Limb (tissue), 2 donors: ENCODE results near the gene MBL2.

ENCODE experiments used
- DNase-seq, 2 donors: peaks; one replicate each; pipeline ENCODE4 v3.0.0-alpha.2; 2016; ENCODE audit errors: extremely low spot score in 2 of 2

MBL2 gene

DNA sequence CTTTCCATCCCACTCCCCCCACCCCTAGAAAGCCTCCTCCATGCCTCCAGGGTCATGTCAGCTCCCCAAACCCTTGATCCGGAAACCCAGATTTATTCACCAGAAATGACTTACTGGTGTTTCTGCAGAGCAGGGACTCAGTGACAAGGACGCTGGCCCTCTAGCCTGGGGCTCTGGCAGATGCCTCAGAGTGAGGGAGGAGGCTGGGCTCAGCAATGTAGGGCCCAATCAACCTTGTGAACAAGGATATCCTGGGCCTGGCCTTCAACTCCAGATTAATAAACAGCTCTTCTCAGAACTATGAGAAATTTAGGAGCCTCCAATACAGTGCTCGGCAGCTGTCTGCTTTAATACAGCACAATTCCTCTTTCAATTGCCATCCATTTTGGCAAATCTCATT lies at the start of gene MBL2:
Gene MBL2 (minus strand): TSS at position 162 of the 400 bp plus-strand sequence. CDS start 1,149 bp downstream, outside the sequence.
- DNase-seq: no peak

- DNase-seq: no peak
These were observed 47.7 kb upstream of the MBL2 start for GRCh38 chr10:52820309-52820708.

DNA sequence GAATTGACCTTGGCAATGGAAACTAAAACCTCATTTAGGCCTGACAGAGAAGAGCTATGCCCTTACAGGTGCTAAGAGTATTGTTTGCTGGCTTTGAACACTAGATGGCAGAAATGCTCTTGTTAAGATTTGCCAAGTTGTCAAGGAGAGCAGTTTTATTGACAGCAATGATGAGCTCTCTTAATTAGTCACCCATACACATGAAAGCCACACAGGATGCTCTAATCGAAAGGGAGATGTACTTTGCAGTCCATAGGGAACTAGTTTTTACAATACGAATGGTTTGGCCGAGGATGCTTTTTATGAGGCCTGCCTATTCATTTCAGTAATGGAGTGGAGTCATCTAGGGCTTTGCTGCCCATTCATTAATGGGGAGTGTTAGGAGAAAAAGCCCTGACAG lies 45.4 kb upstream of the MBL2 start:
- DNase-seq: peak in 1 of 2 donors; percentile 10

GRCh38 chr10:52814506-52814905 lies 41.9 kb upstream of the MBL2 start:
- DNase-seq: no peak

DNA sequence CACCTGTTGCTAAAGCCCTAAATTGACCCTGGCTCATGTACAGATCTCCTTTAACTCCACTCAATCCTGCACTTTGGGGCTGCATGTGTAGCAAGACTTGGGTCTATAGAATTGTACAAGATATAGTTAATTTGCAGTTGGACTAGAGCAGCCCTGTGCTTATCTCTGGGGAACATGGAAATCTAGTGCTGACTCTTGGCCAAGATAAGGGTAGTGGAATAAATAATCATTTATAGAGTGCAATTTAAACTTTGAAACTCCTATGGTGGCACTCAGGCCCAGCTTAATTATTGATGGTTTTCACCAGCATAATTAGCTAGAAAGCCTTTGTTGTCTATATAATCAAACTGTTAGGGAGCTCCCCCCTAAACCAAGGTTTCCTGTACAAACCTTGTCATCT lies 39.2 kb upstream of the MBL2 start:
- no peak for DNase-seq

- DNase-seq: no peak
These were observed 38.2 kb upstream of the MBL2 start for GRCh38 chr10:52810761-52811160.

DNA sequence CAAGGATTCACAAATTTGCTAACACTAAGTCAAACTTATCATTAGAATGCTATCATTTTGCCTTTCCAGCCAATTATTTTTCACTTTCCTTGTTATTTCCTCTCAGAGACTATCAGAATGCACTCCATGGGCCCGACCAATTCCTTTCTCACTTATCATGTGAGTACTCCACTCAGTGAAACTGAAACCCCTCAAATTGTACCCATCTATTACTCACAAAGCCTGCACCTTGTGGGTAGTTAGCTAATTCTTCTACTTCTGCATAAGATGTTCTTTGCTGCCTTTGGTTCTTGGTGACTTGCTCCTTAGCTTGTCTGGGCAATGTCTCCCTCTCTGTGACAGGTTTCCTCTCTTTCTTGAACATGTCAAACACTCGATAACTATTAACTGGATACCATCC lies 35.2 kb upstream of the MBL2 start:
- DNase-seq: no peak

- DNase-seq: no peak
These were observed 33.1 kb upstream of the MBL2 start for GRCh38 chr10:52805414-52806285.

- DNase-seq: no peak
These were observed 29.4 kb upstream of the MBL2 start for GRCh38 chr10:52801947-52802346.

DNA sequence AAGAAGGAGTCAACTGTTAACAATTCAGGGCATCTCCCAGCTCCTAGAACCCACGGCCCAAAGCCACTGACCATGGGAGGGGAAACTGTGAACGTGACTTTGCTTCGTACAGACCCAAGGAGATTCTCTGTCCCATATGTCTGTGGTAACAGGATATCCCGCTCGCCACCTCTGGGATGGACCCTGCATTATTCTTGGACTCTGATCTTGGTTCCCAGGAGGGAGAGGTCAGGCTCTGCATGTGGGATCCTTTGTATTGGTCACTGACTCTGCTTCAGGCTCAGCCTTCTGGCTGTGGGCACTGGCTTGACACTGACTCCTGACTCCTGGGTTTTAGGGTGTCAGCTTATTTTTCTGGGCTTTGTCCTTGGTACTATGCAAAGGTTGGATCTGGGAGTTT lies 13.5 kb upstream of the MBL2 start:
- no peak for DNase-seq

- DNase-seq: no peak
These were observed 12.8 kb upstream of the MBL2 start for GRCh38 chr10:52785418-52785817.

GRCh38 chr10:52783726-52784125 lies 11.1 kb upstream of the MBL2 start:
- DNase-seq: no peak

DNA sequence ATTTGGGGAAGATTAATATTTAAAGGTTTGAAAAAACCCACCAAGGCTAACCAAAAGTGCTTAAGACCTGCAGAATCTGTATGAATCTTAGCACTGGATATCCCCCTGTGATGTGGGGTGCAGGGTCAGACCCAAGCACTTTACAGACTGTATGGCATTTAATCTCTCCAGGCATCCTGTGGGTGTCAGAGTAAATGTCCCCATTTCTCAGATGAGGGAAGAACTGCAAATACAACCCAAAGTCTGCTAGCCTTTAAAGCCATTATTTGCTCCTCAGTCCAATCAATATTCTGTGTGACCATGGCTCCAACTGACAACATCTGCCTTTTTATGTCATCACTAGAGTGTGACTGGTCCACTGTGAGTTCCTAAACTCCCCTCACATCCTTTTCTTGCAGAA lies 10.0 kb upstream of the MBL2 start:
- no peak for DNase-seq

- DNase-seq: no peak
These were observed 8.0 kb upstream of the MBL2 start for GRCh38 chr10:52780391-52781155.

DNA sequence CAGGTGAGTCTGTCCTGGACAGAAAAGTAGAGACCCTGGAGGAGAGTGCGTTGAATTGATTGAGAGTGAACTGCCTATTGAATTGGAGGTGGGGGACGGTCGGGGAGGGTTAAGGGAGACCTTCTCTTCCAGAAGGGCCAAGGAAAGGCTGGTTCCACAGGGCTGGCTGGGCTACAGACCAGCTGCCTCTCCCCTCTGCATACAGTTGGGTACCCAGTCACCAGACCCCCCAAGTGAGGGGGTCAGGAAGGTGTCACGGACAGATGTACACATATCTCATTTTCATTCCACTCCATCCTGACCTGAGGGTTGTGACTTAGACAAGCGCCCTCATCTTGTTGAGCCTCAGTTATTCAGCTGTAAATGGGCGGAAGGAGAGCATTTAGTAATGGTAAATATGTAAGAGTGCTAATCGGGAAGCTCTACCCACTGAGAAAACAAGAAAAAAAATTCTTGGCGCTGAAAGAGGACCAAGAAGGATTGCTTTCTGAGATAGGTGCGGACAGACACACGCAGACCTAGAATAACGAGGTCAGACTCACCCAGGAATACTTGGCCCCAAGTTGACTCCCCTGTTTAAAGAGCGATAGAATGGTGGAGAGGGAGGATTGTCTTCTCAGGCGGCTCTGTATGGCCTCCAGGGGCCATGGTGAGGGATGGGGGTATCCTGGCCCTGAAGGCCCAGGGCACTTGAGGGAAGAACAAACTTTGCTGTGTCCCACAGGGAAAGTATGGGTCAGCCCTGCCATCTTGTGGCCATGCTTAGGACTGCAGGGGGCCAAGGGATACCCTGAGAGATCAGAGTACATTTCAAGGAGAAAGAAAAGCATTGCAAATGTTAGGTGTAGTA lies 7.2 kb upstream of the MBL2 start:
- DNase-seq: peak; percentile 48 to 84

GRCh38 chr10:52778511-52779392 lies 6.2 kb upstream of the MBL2 start:
- DNase-seq: peak; percentile 15 to 57

GRCh38 chr10:52777414-52777813 lies 4.8 kb upstream of the MBL2 start:
- no peak for DNase-seq

- DNase-seq: no peak
These were observed 3.9 kb upstream of the MBL2 start for GRCh38 chr10:52776471-52776903.

DNA sequence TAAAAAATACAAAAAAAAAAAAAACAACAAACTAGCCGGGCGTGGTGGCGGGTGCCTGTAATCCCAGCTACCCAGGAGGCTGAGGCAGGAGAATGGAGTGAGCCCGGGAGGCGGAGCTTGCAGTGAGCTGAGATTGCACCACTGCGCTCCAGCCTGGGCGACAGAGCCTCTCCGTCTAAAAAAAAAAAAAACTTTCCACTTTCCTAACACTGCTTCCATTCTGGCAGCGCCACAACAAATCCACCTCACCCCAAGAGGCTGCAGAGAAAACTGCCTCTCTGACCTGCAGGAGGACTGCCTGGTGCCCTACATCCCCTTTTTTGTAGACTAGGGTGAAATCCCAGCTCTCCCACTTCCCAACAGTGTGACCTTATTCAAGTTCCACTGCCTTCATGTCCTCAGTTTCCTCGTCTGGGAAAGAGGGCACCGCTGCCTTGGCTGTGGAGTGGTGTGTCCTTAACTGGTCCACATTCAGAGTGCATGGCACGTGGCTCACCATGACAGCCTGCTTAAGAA lies 2.6 kb upstream of the MBL2 start:
- DNase-seq: no peak

GRCh38 chr10:52774600-52775106 lies 2.1 kb upstream of the MBL2 start:
- no peak for DNase-seq
